GM12878 (cell line): ENCODE data around the gene IQCH.

Experiments
- CBX5 ChIP-seq: sonication (generic); IDR thresholded peaks from 2 replicates; pipeline ENCODE4 v1.6.1; 2016; ENCODE audit warnings: low read depth, moderate library complexity, mild to moderate bottlenecking, inconsistent platforms
- CHD2 ChIP-seq: IDR thresholded peaks from 2 replicates; pipeline ENCODE4 v1.6.1; 2011; ENCODE audit warnings: low read depth, low read length, improper control_type of control experiment, borderline replicate concordance
- MXI1 ChIP-seq: fragments of 150-350 bp; IDR thresholded peaks from 2 replicates; pipeline ENCODE4 v1.6.1; 2011; ENCODE audit warnings: low read depth, mild to moderate bottlenecking, inconsistent platforms, low read length, improper control_type of control experiment
- POLR2A ChIP-seq: IDR thresholded peaks from 2 replicates; pipeline ENCODE4 v1.6.1; 2011; ENCODE audit warnings: low read depth, mild to moderate bottlenecking, low read length
- RB1 ChIP-seq: fragments of 450-650 bp; formaldehyde crosslinking; IDR thresholded peaks from 2 replicates; pipeline ENCODE4 v1.6.1; 2017; ENCODE audit warnings: mild to moderate bottlenecking, borderline replicate concordance
- SIN3A ChIP-seq: IDR thresholded peaks from 2 replicates; pipeline ENCODE4 v1.6.1; 2012; ENCODE audit warnings: low read depth, low read length, improper control_type of control experiment
- SUPT20H ChIP-seq: IDR thresholded peaks from 2 replicates; pipeline ENCODE4 v1.6.1; 2011; ENCODE audit warnings: low read depth, mild to moderate bottlenecking, low read length, moderate library complexity, borderline replicate concordance; ENCODE audit not compliant: control insufficient read depth
- TAF1 ChIP-seq: IDR thresholded peaks from 2 replicates; pipeline ENCODE4 v1.6.1; 2011; ENCODE audit warnings: mild to moderate bottlenecking, low read depth, low read length, borderline replicate concordance
- TF ChIP-seq, protein P1 (sequence below), 3 experiments: IDR thresholded peaks in 2 of 3; conservative IDR thresholded peaks in 1 of 3; 2 replicates each; pipeline ENCODE4 v1.5.1; 2011; ENCODE audit warnings: low read depth in 3 of 3, low read length in 3 of 3, mild to moderate bottlenecking in 3 of 3, control low read depth in 2 of 3, moderate library complexity in 2 of 3, inconsistent platforms in 1 of 3, mixed read lengths in 1 of 3; ENCODE audit not compliant: control insufficient read depth in 2 of 3, insufficient read depth in 1 of 3; ENCODE audit errors: extremely low read depth in 1 of 3
- TF ChIP-seq, protein P2 (sequence below): IDR thresholded peaks from 2 replicates; pipeline ENCODE4 v1.6.1; 2012; ENCODE audit warnings: low read length, inconsistent platforms
- TF ChIP-seq, protein P3 (sequence below): IDR thresholded peaks from 2 replicates; pipeline ENCODE4 v1.6.1; 2011; ENCODE audit warnings: low read depth, low read length, improper control_type of control experiment, borderline replicate concordance

DNA sequence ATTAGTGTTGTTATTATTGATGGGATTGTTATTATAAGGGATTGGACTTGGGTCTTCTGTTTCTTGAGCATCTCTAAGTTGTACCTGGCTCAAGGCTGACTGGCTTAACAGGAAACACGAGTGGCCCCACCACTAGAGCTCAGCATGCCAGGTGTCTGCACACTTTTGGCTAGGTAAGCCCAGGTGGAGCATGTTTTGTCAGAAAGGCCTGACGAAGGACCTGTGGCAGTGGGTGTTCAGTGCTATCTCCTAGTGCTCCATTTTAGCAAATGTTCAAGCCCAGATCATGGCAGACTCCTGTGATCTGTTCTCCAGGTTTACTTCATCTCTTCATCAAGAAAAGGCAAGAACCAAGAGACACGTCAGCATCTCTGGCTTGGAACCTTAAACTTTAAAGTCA, 291.3 kb downstream of the IQCH start:
- TF ChIP-seq POLR2A (no peak), CBX5 (no peak), SIN3A (no peak), CHD2 (no peak), MXI1 (no peak), RB1 (no peak), TAF1 (no peak), SUPT20H (no peak)
- TF ChIP-seq, protein P1, sequence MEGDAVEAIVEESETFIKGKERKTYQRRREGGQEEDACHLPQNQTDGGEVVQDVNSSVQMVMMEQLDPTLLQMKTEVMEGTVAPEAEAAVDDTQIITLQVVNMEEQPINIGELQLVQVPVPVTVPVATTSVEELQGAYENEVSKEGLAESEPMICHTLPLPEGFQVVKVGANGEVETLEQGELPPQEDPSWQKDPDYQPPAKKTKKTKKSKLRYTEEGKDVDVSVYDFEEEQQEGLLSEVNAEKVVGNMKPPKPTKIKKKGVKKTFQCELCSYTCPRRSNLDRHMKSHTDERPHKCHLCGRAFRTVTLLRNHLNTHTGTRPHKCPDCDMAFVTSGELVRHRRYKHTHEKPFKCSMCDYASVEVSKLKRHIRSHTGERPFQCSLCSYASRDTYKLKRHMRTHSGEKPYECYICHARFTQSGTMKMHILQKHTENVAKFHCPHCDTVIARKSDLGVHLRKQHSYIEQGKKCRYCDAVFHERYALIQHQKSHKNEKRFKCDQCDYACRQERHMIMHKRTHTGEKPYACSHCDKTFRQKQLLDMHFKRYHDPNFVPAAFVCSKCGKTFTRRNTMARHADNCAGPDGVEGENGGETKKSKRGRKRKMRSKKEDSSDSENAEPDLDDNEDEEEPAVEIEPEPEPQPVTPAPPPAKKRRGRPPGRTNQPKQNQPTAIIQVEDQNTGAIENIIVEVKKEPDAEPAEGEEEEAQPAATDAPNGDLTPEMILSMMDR (IDR thresholded peaks at IDR 0.05 in 2 of 3, conservative IDR thresholded peaks at IDR 0.05 in 1 of 3; ENCODE audit: control insufficient read depth in 2 of 3, extremely low read depth in 1 of 3, insufficient read depth in 1 of 3, low read depth in 3 of 3, low read length in 3 of 3): no peak
- TF ChIP-seq, protein P2, sequence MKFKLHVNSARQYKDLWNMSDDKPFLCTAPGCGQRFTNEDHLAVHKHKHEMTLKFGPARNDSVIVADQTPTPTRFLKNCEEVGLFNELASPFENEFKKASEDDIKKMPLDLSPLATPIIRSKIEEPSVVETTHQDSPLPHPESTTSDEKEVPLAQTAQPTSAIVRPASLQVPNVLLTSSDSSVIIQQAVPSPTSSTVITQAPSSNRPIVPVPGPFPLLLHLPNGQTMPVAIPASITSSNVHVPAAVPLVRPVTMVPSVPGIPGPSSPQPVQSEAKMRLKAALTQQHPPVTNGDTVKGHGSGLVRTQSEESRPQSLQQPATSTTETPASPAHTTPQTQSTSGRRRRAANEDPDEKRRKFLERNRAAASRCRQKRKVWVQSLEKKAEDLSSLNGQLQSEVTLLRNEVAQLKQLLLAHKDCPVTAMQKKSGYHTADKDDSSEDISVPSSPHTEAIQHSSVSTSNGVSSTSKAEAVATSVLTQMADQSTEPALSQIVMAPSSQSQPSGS: no peak
- TF ChIP-seq, protein P3, sequence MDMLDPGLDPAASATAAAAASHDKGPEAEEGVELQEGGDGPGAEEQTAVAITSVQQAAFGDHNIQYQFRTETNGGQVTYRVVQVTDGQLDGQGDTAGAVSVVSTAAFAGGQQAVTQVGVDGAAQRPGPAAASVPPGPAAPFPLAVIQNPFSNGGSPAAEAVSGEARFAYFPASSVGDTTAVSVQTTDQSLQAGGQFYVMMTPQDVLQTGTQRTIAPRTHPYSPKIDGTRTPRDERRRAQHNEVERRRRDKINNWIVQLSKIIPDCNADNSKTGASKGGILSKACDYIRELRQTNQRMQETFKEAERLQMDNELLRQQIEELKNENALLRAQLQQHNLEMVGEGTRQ: no peak
